K562 (cell line): ENCODE data around the gene ZNF333. TPM values are rescaled to one million over a fixed set of nuclear protein-coding genes. Genes with fewer than 3 reads are reported as not detected.
A peak's percentile ranks its signal among the peaks of the same experiment; 100 is the strongest.

Source experiments
- ATAC-seq: fragments of 200-7000 bp; cut with Tn5 transposase; 3 replicates; pipeline ENCODE4 v1.9.1; 2020; ENCODE audit warnings: moderate library complexity
- BruUV-seq: library from RNA; stranded (reverse); fragments of 400-500 nt; replicated peaks from 2 replicates; lab custom pipeline; 2021; lab: Mats Ljungman, UMichigan
- CTCF ChIA-PET: fragments of 300-600 bp; formaldehyde crosslinking; extraction: SDS; loops from one replicate; lab custom pipeline; 2021; ENCODE audit warnings: low intra/inter-chr PET ratio; lab: Yijun Ruan, JAX
- POLR2A ChIA-PET: fragments of 300-600, 350-650 bp; sonication (Branson Sonifier 250); formaldehyde crosslinking; extraction: SDS; loops from one replicate; lab custom pipeline; 2021; ENCODE audit warnings: antibody characterized with exemption, inconsistent platforms; lab: Yijun Ruan, JAX
- DNase-seq, 4 experiments: peaks; one replicate each; pipeline versions ENCODE4 v3.0.0 to v3.0.0-alpha.2; 2011 to 2018; ENCODE audit warnings: low spot score in 3 of 4, mixed read lengths in 3 of 4; ENCODE audit errors: extremely low read depth in 1 of 4
- FAIRE-seq: peaks from 2 replicates; lab custom pipeline; 2011; peaks lifted over from hg19 to GRCh38; lab: Jason Lieb, UNC
- H2AFZ ChIP-seq: 2 replicates; pipeline ENCODE4 v1.6.0; 2011; ENCODE audit warnings: low read depth, low read length, control low read depth, inconsistent platforms
- H3K27ac ChIP-seq: fragments of 200-600 bp; 3 replicates; pipeline ENCODE4 v1.8.0; 2011; ENCODE audit warnings: low read depth, mild to moderate bottlenecking, control low read depth, inconsistent platforms, low read length, moderate library complexity, mixed read lengths; ENCODE audit errors: extremely low read depth
- H3K27me3 ChIP-seq, 2 experiments: fragments of 300-600 bp in 1 of 2; 2 replicates in 1 of 2; 3 replicates in 1 of 2; pipeline versions ENCODE4 v1.6.0 to v1.8.0; 2011; ENCODE audit warnings: inconsistent platforms in 2 of 2, low read length in 2 of 2, mild to moderate bottlenecking in 1 of 2, mixed read lengths in 1 of 2, moderate library complexity in 1 of 2; ENCODE audit not compliant: control insufficient read depth in 2 of 2, insufficient read depth in 2 of 2
- H3K36me3 ChIP-seq: fragments of 300-600 bp; 3 replicates; pipeline ENCODE4 v1.8.0; 2011; ENCODE audit warnings: mild to moderate bottlenecking, low read length, inconsistent platforms; ENCODE audit not compliant: control insufficient read depth, insufficient read depth
- H3K4me1 ChIP-seq, 2 experiments: fragments of 200-600 bp in 1 of 2; replicated peaks in 1 of 2; 2 replicates in 1 of 2; 3 replicates in 1 of 2; pipeline versions ENCODE4 v1.5.1 to v1.8.0; 2011; ENCODE audit warnings: inconsistent platforms in 2 of 2, low read length in 2 of 2, mild to moderate bottlenecking in 1 of 2, mixed read lengths in 1 of 2, moderate library complexity in 1 of 2; ENCODE audit not compliant: control insufficient read depth in 2 of 2, insufficient read depth in 2 of 2
- H3K4me2 ChIP-seq: 2 replicates; pipeline ENCODE4 v1.6.1; 2011; ENCODE audit warnings: low read length, control low read depth, inconsistent platforms, mixed read lengths; ENCODE audit not compliant: insufficient read depth
- H3K4me3 ChIP-seq: fragments of 200-600 bp; sonication (generic), shearing (Covaris generic); 2 replicates; pipeline ENCODE4 v1.5.1; 2016; ENCODE audit warnings: control low read depth, inconsistent platforms
- H3K79me2 ChIP-seq: fragments of 200-600 bp; 3 replicates; pipeline ENCODE4 v1.8.0; 2011; ENCODE audit warnings: low read length, inconsistent platforms; ENCODE audit not compliant: control insufficient read depth, insufficient read depth
- H3K9ac ChIP-seq, 2 experiments: 2 replicates each; pipeline versions ENCODE4 v1.6.0 to v1.6.1; 2011; ENCODE audit warnings: low read depth in 2 of 2, low read length in 2 of 2, control low read depth in 1 of 2, inconsistent platforms in 1 of 2, mild to moderate bottlenecking in 1 of 2, mixed read lengths in 1 of 2; ENCODE audit not compliant: insufficient read depth in 1 of 2
- H3K9me1 ChIP-seq: one replicate; pipeline ENCODE4 v1.6.0; 2011; ENCODE audit warnings: inconsistent platforms, mild to moderate bottlenecking, low read length, moderate library complexity; ENCODE audit not compliant: control insufficient read depth, insufficient read depth
- H3K9me3 ChIP-seq: replicated peaks from 2 replicates; pipeline ENCODE4 v1.5.1; 2011; ENCODE audit warnings: low read depth, low read length, inconsistent platforms; ENCODE audit not compliant: control insufficient read depth, insufficient read depth
- H4K20me1 ChIP-seq: replicated peaks from 2 replicates; pipeline ENCODE4 v1.6.1; 2011; ENCODE audit warnings: low read length, inconsistent platforms, mixed read lengths; ENCODE audit not compliant: control insufficient read depth, insufficient read depth
- HNRNPL ChIP-seq: fragments of 200-400 bp; formaldehyde crosslinking; IDR thresholded peaks from 2 replicates; pipeline ENCODE4 v1.6.1; 2017; ENCODE audit warnings: low read depth, mild to moderate bottlenecking, low read length
- PHB2 ChIP-seq: fragments of 450-650 bp; IDR thresholded peaks from 2 replicates; pipeline ENCODE4 v1.6.1; 2017; ENCODE audit warnings: low read depth
- RBFOX2 ChIP-seq: fragments of 200-400 bp; formaldehyde crosslinking; IDR thresholded peaks from 2 replicates; pipeline ENCODE4 v1.6.1; 2017; ENCODE audit warnings: low read depth, mild to moderate bottlenecking, low read length, moderate library complexity
- SRSF9 ChIP-seq: fragments of 200-400 bp; formaldehyde crosslinking; IDR thresholded peaks from 2 replicates; pipeline ENCODE4 v1.6.1; 2017; ENCODE audit warnings: low read depth, low read length, borderline replicate concordance
- ZNF444 ChIP-seq: fragments of 250-450 bp; sonication (Bioruptor Pico); IDR thresholded peaks from 2 replicates; pipeline ENCODE4 v1.4.0; 2020; ENCODE audit warnings: mild to moderate bottlenecking, moderate library complexity
- WGBS: fragments of 100-300 bp; shearing (Covaris generic); methylation state at CpG from one replicate; pipeline ENCODE4 v1.1.6; 2016; ENCODE audit warnings: low coverage, mixed read lengths; ENCODE audit not compliant: insufficient coverage; ENCODE audit errors: missing lambda C conversion rate; 5-methylcytosine and 5-hydroxymethylcytosine counted together
- in situ Hi-C: fragments of 300-500 bp; cut with MboI; formaldehyde crosslinking; loops from 4 replicates; pipeline ENCODE4 v1.15.0; 2018; ENCODE audit warnings: inconsistent platforms, mixed read lengths
- intact Hi-C: fragments of 100-400 bp; cut with micrococcal nuclease; formaldehyde crosslinking; loops from 2 replicates; pipeline ENCODE4 v1.14.2; 2022
- polyA plus RNA-seq, 8 experiments: library from polyadenylated mRNA; depleted of rRNA in 4 of 8; stranded (reverse) in 5 of 8; unstranded in 3 of 8; fragments of >200 nt; fragmentation: Nextera tagmentation in 2 of 8; fragmentation: Illumina TruSeq in 1 of 8; extraction: Ambion mirVana in 2 of 8; extraction: Trizol in 1 of 8; gene quantifications; 2 replicates each; pipeline versions ENCODE4 v1.2.1 to v1.2.3, GENCODE V29; 2011 to 2014; ENCODE audit warnings: inconsistent platforms in 1 of 8, missing spikeins in 1 of 8
- total RNA-seq, 7 experiments: library from RNA; depleted of rRNA in 6 of 7; stranded (reverse); fragments of >200 nt in 6 of 7; fragmentation: Illumina TruSeq in 2 of 7; extraction: Trizol in 2 of 7; gene quantifications; 2 replicates each; pipeline versions ENCODE4 v1.2.1 to v1.2.3, GENCODE V29; 2011 to 2021; ENCODE audit warnings: low replicate concordance in 1 of 7
- TF ChIP-seq, protein P1 (sequence below), 2 experiments: IDR thresholded peaks in 1 of 2; conservative IDR thresholded peaks in 1 of 2; 2 replicates each; pipeline ENCODE4 v1.6.1; 2016; ENCODE audit warnings: low read depth in 2 of 2, mild to moderate bottlenecking in 1 of 2, missing compliant biosample characterization in 1 of 2, missing genetic modification characterization in 1 of 2, moderate library complexity in 1 of 2
- TF ChIP-seq, protein P2 (sequence below): fragments of 450-650 bp; conservative IDR thresholded peaks from 2 replicates; pipeline ENCODE4 v1.6.1; 2016; ENCODE audit warnings: missing genetic modification characterization, low read depth, mild to moderate bottlenecking, control low read depth, missing compliant biosample characterization
- TF ChIP-seq, protein P3 (sequence below): fragments of 250-450 bp; sonication (Bioruptor Pico); IDR thresholded peaks from 2 replicates; pipeline ENCODE4 v1.5.1; 2021; ENCODE audit warnings: mild to moderate bottlenecking
- TF ChIP-seq, protein P4 (sequence below), 2 experiments: fragments of 250-450 bp in 1 of 2; fragments of 450-650 bp in 1 of 2; sonication (Bioruptor Pico) in 1 of 2; IDR thresholded peaks; 2 replicates each; pipeline versions ENCODE4 v1.6.1 to v1.8.0; 2016 to 2021; ENCODE audit warnings: mild to moderate bottlenecking in 2 of 2, moderate library complexity in 2 of 2, missing compliant biosample characterization in 1 of 2, missing genetic modification characterization in 1 of 2
- TF ChIP-seq, protein P5 (sequence below): fragments of 450-650 bp; formaldehyde crosslinking; IDR thresholded peaks from 2 replicates; pipeline ENCODE4 v1.4.0; 2020; ENCODE audit warnings: mild to moderate bottlenecking, mixed read lengths

The ZNF333 gene
- total and polyA plus RNA-seq, 9 of the 15 experiments (the other 6 are each of a cell fraction or from before 2014, with no cell fraction given) = 2.8 to 10.3 (median 6.3) TPM

DNA sequence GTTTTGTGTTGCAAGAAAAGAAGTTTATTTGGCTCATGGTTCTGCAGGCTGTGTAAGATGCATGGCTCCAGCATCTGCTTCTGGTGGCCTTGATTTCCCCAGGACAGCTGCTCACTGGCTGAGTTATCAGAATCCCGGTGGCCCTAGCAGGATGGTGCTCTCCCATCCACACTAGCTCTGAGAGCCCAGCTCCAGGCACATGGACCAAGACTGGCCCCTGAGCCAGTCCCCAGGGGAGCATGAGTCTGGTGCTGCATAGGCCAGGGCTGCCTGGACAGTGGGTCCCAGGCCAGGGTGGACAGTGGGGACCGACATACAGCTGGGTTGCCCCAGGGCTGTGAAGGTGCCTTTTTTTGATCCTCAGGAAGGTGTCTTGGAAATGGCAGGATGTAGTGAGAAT, 78.2 kb downstream of the ZNF333 start (continued):
- TF ChIP-seq, protein P1, sequence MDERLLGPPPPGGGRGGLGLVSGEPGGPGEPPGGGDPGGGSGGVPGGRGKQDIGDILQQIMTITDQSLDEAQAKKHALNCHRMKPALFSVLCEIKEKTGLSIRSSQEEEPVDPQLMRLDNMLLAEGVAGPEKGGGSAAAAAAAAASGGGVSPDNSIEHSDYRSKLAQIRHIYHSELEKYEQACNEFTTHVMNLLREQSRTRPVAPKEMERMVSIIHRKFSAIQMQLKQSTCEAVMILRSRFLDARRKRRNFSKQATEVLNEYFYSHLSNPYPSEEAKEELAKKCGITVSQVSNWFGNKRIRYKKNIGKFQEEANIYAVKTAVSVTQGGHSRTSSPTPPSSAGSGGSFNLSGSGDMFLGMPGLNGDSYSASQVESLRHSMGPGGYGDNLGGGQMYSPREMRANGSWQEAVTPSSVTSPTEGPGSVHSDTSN (CRISPR knock-in tag; IDR thresholded peaks at IDR 0.05; ENCODE audit: low read depth) = no peak
- TF ChIP-seq, protein P1 (tag; conservative IDR thresholded peaks at IDR 0.05; ENCODE audit: low read depth) = no peak
- no peak for TF ChIP-seq PHB2

DNA sequence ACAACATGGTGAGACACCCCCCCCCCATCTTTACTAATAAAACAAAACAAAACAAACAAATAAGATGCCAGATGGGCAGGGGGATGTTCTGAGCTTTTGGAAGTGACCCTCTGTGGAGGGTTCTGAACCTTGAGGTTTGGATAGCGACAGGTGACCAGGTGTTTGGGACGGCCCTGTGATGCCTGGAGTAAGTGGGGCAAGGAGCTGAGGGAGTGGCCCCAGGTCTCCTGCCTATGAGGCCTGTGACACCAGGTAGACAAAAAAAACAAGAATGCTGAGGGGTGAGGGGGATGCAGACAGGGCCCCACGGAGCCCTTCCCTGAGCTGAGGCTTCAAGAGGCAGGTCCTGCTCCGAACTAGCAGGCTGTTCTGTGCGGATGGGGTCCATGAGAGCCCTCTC, 79.4 kb downstream of the ZNF333 start:
- in situ Hi-C loops = loop anchor here (5.0 kb wide), 1 partner anchor 372 kb away; no protein-coding TSS in a partner anchor
- H3K79me2 ChIP-seq = peaks cover under 1% of the 10 kb centered on the region; the same call in 1 of the 3 replicates
- CTCF ChIA-PET = no interaction called here
- H4K20me1 ChIP-seq = no peaks in the 10 kb centered on the region
- no TSS peak for BruUV-seq
- DNase-seq = no peak
- WGBS = 90% methylated on average over 5 of the region's 5 CpGs
- H3K4me1 ChIP-seq = no peaks in the 10 kb centered on the region
- peak overlapping the region in 1 of 2 experiments; percentile 45; a peak in 1 of 4 replicates for H3K9ac ChIP-seq
- H3K9me3 ChIP-seq = no peaks in the 10 kb centered on the region
- TF ChIP-seq, protein P2, sequence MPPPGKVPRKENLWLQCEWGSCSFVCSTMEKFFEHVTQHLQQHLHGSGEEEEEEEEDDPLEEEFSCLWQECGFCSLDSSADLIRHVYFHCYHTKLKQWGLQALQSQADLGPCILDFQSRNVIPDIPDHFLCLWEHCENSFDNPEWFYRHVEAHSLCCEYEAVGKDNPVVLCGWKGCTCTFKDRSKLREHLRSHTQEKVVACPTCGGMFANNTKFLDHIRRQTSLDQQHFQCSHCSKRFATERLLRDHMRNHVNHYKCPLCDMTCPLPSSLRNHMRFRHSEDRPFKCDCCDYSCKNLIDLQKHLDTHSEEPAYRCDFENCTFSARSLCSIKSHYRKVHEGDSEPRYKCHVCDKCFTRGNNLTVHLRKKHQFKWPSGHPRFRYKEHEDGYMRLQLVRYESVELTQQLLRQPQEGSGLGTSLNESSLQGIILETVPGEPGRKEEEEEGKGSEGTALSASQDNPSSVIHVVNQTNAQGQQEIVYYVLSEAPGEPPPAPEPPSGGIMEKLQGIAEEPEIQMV (tag) = no peak
- TF ChIP-seq ZNF444 (CRISPR knock-in tag) = no peak
- no peak for TF ChIP-seq HNRNPL
- TF ChIP-seq, protein P3, sequence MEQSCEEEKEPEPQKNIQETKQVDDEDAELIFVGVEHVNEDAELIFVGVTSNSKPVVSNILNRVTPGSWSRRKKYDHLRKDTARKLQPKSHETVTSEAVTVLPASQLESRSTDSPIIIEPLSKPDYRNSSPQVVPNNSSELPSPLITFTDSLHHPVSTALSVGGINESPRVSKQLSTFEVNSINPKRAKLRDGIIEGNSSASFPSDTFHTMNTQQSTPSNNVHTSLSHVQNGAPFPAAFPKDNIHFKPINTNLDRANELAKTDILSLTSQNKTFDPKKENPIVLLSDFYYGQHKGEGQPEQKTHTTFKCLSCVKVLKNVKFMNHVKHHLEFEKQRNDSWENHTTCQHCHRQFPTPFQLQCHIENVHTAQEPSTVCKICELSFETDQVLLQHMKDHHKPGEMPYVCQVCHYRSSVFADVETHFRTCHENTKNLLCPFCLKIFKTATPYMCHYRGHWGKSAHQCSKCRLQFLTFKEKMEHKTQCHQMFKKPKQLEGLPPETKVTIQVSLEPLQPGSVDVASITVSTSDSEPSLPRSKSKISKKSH (CRISPR knock-in tag) = no peak
- TF ChIP-seq, protein P4, sequence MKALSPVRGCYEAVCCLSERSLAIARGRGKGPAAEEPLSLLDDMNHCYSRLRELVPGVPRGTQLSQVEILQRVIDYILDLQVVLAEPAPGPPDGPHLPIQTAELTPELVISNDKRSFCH (CRISPR knock-in tag; IDR thresholded peaks at IDR 0.05) = no peak
- TF ChIP-seq, protein P4 (tag; IDR thresholded peaks at IDR 0.05) = no peak
- TF ChIP-seq SRSF9 = no peak
- TF ChIP-seq RBFOX2 = peak; percentile 41; the same call in 1 of the 2 replicates
- TF ChIP-seq, protein P5, sequence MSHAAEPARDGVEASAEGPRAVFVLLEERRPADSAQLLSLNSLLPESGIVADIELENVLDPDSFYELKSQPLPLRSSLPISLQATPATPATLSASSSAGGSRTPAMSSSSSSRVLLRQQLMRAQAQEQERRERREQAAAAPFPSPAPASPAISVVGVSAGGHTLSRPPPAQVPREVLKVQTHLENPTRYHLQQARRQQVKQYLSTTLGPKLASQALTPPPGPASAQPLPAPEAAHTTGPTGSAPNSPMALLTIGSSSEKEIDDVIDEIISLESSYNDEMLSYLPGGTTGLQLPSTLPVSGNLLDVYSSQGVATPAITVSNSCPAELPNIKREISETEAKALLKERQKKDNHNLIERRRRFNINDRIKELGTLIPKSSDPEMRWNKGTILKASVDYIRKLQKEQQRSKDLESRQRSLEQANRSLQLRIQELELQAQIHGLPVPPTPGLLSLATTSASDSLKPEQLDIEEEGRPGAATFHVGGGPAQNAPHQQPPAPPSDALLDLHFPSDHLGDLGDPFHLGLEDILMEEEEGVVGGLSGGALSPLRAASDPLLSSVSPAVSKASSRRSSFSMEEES (CRISPR knock-in tag) = no peak
- TF ChIP-seq, all 486 proteins: peak for 1
- POLR2A ChIA-PET = interaction anchor here (0.6 to 1.4 kb wide), 3 partner anchors 69 to 373 kb away, joined by 3 to 7 read pairs (median 4); no protein-coding TSS in a partner anchor
- H2AFZ ChIP-seq = no peak overlapping the region
- FAIRE-seq (no peak), ATAC-seq (no peak)
- H3K27me3 ChIP-seq = no peaks in the 10 kb centered on the region
- H3K27ac ChIP-seq = no peak overlapping the region
- intact Hi-C loops = no loop called here
- no peak overlapping the region for H3K4me3 ChIP-seq
- H3K4me2 ChIP-seq = no peak overlapping the region
- H3K9me1 ChIP-seq = no peaks in the 10 kb centered on the region
- peaks cover 73% of the 10 kb centered on the region; the same call in 2 of the 3 replicates for H3K36me3 ChIP-seq
